ENCODE measurements around the gene SLC22A25. TPM values are rescaled to one million over a fixed set of nuclear protein-coding genes. Genes with fewer than 3 reads are reported as not detected.
A peak's percentile ranks its signal among the peaks of the same experiment; 100 is the strongest.

The SLC22A25 gene
- total and polyA plus RNA-seq, 2 of the 13 experiments (the other 11 are each of a cell fraction or from before 2014, with no cell fraction given) = 0.18 to 0.42 TPM

GRCh38 chr11:63250162-63251050 lies 7.0 kb upstream of the SLC22A25 start (continued):
- no peak for TF ChIP-seq MNT (IDR thresholded peaks at IDR 0.05)
- no peak for TF ChIP-seq ZNF256 (CRISPR knock-in tag; conservative IDR thresholded peaks at IDR 0.05)
- no peak for TF ChIP-seq FLYWCH1 (CRISPR knock-in tag; IDR thresholded peaks at IDR 0.05)
- peak; percentile 99 for TF ChIP-seq NR2F2 (IDR thresholded peaks at IDR 0.05; ENCODE audit: borderline replicate concordance, low read depth)
- no peak for TF ChIP-seq ZNF775 (CRISPR knock-in tag; IDR thresholded peaks at IDR 0.05; ENCODE audit: borderline replicate concordance)
- TF ChIP-seq MZF1 (CRISPR knock-in tag; IDR thresholded peaks at IDR 0.05; ENCODE audit: borderline replicate concordance) = no peak
- TF ChIP-seq HOXA5 (CRISPR knock-in tag; IDR thresholded peaks at IDR 0.05) = peak; percentile 95
- peak; percentile 41 for TF ChIP-seq STAG1 (CRISPR knock-in tag; IDR thresholded peaks at IDR 0.05)
- peak; percentile 89; the same call in 1 of the 2 replicates for TF ChIP-seq KLF6 (CRISPR knock-in tag; IDR thresholded peaks at IDR 0.05)
- TF ChIP-seq SSRP1 (CRISPR knock-in tag; IDR thresholded peaks at IDR 0.05) = no peak
- TF ChIP-seq TP53 (CRISPR knock-in tag; conservative IDR thresholded peaks at IDR 0.05) = no peak
- TF ChIP-seq SMYD3 (CRISPR knock-in tag; IDR thresholded peaks at IDR 0.05) = peak; percentile 23; the same call in 1 of the 2 replicates
- TF ChIP-seq PRPF4 (IDR thresholded peaks at IDR 0.05; ENCODE audit: low read depth, low read length, poor library complexity, severe bottlenecking) = no peak
- no peak for TF ChIP-seq ZKSCAN1 (IDR thresholded peaks at IDR 0.05; ENCODE audit: low read length)
- TF ChIP-seq ZNF382 (CRISPR knock-in tag; IDR thresholded peaks at IDR 0.05; ENCODE audit: borderline replicate concordance) = no peak
- peak; percentile 81 for TF ChIP-seq JUNB (CRISPR knock-in tag; IDR thresholded peaks at IDR 0.05; ENCODE audit: borderline replicate concordance)
- TF ChIP-seq ZNF496 (CRISPR knock-in tag; IDR thresholded peaks at IDR 0.05; ENCODE audit: insufficient replicate concordance) = no peak
- peak; percentile 76 to 100 for TF ChIP-seq EP300 (IDR thresholded peaks at IDR 0.05; ENCODE audit: low read depth in 2 of 2, low read length in 2 of 2)
- peak; percentile 95 for TF ChIP-seq EP300 (CRISPR knock-in tag; IDR thresholded peaks at IDR 0.05; ENCODE audit: borderline replicate concordance)
- peak; percentile 74; the same call in 1 of the 2 replicates for TF ChIP-seq MEIS2 (CRISPR knock-in tag; IDR thresholded peaks at IDR 0.05)
- no peak for TF ChIP-seq ZC3H13 (CRISPR knock-in tag; IDR thresholded peaks at IDR 0.05)
- no peak for TF ChIP-seq CAMTA2 (CRISPR knock-in tag; IDR thresholded peaks at IDR 0.05; ENCODE audit: borderline replicate concordance)
- peak; percentile 56; the same call in 1 of the 2 replicates for TF ChIP-seq TFAP4 (IDR thresholded peaks at IDR 0.05; ENCODE audit: borderline replicate concordance, low read depth)
- TF ChIP-seq ZNF230 (CRISPR knock-in tag; IDR thresholded peaks at IDR 0.05) = no peak
- TF ChIP-seq ZNF703 (CRISPR knock-in tag; IDR thresholded peaks at IDR 0.05; ENCODE audit: borderline replicate concordance) = no peak
- no peak for TF ChIP-seq RAD21 (CRISPR knock-in tag; IDR thresholded peaks at IDR 0.05)
- no peak for TF ChIP-seq HIC2 (CRISPR knock-in tag; IDR thresholded peaks at IDR 0.05; ENCODE audit: low read depth)

All from HepG2 (cell line).